PC-9 (cell line): Measurements from ENCODE around the gene RFTN1.

ENCODE experiments used
- EZH2 ChIP-seq: fragments of 200-600 bp; sonication (generic); IDR thresholded peaks from 2 replicates; pipeline ENCODE4 v1.8.0; 2017; ENCODE audit warnings: antibody characterized with exemption, low read depth
- TF ChIP-seq, protein P1 (sequence below): fragments of 200-600 bp; sonication (generic); conservative IDR thresholded peaks from 2 replicates; pipeline ENCODE4 v1.6.1; 2017; ENCODE audit warnings: mixed run types, antibody characterized with exemption, mild to moderate bottlenecking, moderate library complexity

DNA sequence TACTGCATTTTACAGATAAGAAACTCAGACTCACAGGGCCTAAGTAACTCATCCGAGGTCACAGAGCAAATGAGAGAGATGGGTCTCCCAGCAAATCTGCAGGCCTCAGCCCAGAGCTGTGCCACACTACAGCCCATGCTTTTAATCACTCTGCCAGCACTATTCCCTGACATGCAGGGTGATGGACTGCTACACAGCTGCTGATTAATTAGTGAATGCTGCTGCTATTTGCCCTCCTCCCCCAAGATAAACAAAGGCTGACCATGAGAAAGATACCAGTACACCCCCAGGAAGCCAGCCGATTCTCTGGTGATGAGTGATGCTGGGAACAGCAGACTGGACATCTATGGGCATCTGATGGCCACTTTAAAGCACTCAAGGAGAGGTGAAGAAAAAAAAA, 39.3 kb downstream of the RFTN1 start:
- TF ChIP-seq, protein P1, sequence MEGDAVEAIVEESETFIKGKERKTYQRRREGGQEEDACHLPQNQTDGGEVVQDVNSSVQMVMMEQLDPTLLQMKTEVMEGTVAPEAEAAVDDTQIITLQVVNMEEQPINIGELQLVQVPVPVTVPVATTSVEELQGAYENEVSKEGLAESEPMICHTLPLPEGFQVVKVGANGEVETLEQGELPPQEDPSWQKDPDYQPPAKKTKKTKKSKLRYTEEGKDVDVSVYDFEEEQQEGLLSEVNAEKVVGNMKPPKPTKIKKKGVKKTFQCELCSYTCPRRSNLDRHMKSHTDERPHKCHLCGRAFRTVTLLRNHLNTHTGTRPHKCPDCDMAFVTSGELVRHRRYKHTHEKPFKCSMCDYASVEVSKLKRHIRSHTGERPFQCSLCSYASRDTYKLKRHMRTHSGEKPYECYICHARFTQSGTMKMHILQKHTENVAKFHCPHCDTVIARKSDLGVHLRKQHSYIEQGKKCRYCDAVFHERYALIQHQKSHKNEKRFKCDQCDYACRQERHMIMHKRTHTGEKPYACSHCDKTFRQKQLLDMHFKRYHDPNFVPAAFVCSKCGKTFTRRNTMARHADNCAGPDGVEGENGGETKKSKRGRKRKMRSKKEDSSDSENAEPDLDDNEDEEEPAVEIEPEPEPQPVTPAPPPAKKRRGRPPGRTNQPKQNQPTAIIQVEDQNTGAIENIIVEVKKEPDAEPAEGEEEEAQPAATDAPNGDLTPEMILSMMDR = no peak
- TF ChIP-seq EZH2 = no peak
